ENCODE data around the gene VMAC.

DNA sequence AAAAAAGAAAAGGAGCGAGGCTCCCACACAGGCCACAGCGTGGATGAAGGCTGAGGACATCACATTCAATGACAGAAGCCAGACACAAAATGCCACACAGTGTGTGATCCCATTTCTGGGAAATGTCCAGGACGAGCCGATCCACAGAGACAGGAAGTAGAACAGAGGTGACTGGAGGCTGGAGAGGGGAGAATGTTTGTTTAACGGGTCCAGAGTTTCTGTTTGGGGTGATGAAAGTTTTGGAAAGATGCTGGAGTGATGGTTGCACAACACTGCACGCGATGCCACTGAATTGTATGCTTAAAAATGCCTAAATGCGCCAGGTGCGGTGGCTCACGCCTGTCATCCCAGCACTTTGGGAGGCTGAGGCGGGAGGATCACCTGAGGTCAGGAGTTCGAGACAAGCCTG, 33.7 kb upstream of the VMAC start:
- TF ChIP-seq EZH2 (IDR thresholded peaks at IDR 0.05) (no peak), POLR2AphosphoS5 (IDR thresholded peaks at IDR 0.05; ENCODE audit: borderline replicate concordance, low read depth, low read length) (no peak)
